Endothelial cell of umbilical vein (primary cell): Measurements from ENCODE around the gene PKHD1. TPM values are rescaled to one million over a fixed set of nuclear protein-coding genes. Genes with fewer than 3 reads are reported as not detected.

ENCODE experiments used
- BruUV-seq: library from RNA; stranded (reverse); fragments of 400-500 nt; replicated peaks from 2 replicates; lab custom pipeline; 2021; lab: Mats Ljungman, UMichigan
- CTCF ChIA-PET: fragments of 300-600, 350-600 bp; sonication (Branson Sonifier 250); formaldehyde crosslinking; loops from one replicate; lab custom pipeline; 2021; ENCODE audit warnings: antibody characterized with exemption, inconsistent platforms; lab: Charles Lee
- POLR2A ChIA-PET: fragments of 300-600, 350-600 bp; sonication (Branson Sonifier 250); formaldehyde crosslinking; loops from one replicate; lab custom pipeline; 2021; ENCODE audit warnings: antibody characterized with exemption, inconsistent platforms; lab: Charles Lee
- DNase-seq: peaks from one replicate; pipeline ENCODE4 v3.0.0-alpha.2; 2011; ENCODE audit warnings: low read depth, low spot score
- FAIRE-seq: peaks from 2 replicates; lab custom pipeline; 2011; peaks lifted over from hg19 to GRCh38; lab: Jason Lieb, UNC
- H2AFZ ChIP-seq: 2 replicates; pipeline ENCODE4 v1.6.0; 2012; ENCODE audit warnings: low read depth, low read length, control low read depth, inconsistent platforms
- H3K27ac ChIP-seq: 2 replicates; pipeline ENCODE4 v1.5.1; 2011; ENCODE audit warnings: low read depth, mild to moderate bottlenecking, control low read depth, low read length, moderate library complexity; ENCODE audit not compliant: insufficient read depth
- H3K27me3 ChIP-seq, 2 experiments: 2 replicates each; pipeline versions ENCODE4 v1.6.0 to v1.6.1; 2011; ENCODE audit warnings: low read length in 2 of 2, mixed read lengths in 1 of 2; ENCODE audit not compliant: control insufficient read depth in 2 of 2, insufficient read depth in 2 of 2
- H3K36me3 ChIP-seq, 2 experiments: 2 replicates in 1 of 2; 3 replicates in 1 of 2; pipeline ENCODE4 v1.5.1; 2011; ENCODE audit warnings: low read length in 2 of 2, mild to moderate bottlenecking in 1 of 2, moderate library complexity in 1 of 2; ENCODE audit not compliant: control insufficient read depth in 2 of 2, insufficient read depth in 2 of 2; ENCODE audit errors: extremely low read depth in 1 of 2
- H3K4me1 ChIP-seq: 3 replicates; pipeline ENCODE4 v1.5.1; 2011; ENCODE audit warnings: mild to moderate bottlenecking, low read length; ENCODE audit not compliant: control insufficient read depth, insufficient read depth; ENCODE audit errors: extremely low read depth
- H3K4me2 ChIP-seq: 2 replicates; pipeline ENCODE4 v1.6.1; 2011; ENCODE audit warnings: low read length, control low read depth, mixed read lengths; ENCODE audit not compliant: insufficient read depth
- H3K4me3 ChIP-seq, 3 experiments: fragments of 200-600 bp in 1 of 3; sonication (generic), shearing (Covaris generic) in 1 of 3; replicated peaks in 1 of 3; 2 replicates each; pipeline ENCODE4 v1.5.1; 2011 to 2016; ENCODE audit warnings: control low read depth in 3 of 3, low read length in 3 of 3, mild to moderate bottlenecking in 2 of 3, inconsistent platforms in 1 of 3, low read depth in 1 of 3, moderate library complexity in 1 of 3; ENCODE audit not compliant: insufficient read depth in 1 of 3
- H3K79me2 ChIP-seq: 2 replicates; pipeline ENCODE4 v1.6.0; 2012; ENCODE audit warnings: low read length, inconsistent platforms; ENCODE audit not compliant: control insufficient read depth, insufficient read depth
- H3K9ac ChIP-seq: replicated peaks from 2 replicates; pipeline ENCODE3; 2011; ENCODE audit warnings: low read length, control low read depth; ENCODE audit not compliant: insufficient read depth; ENCODE audit errors: extremely low read depth
- H3K9me1 ChIP-seq: replicated peaks from 3 replicates; pipeline ENCODE4 v1.6.0; 2011; ENCODE audit warnings: mild to moderate bottlenecking, low read length; ENCODE audit not compliant: control insufficient read depth, insufficient read depth; ENCODE audit errors: extremely low read depth
- H3K9me3 ChIP-seq: replicated peaks from 2 replicates; pipeline ENCODE4 v1.5.1; 2012; ENCODE audit warnings: low read length, inconsistent platforms; ENCODE audit not compliant: control insufficient read depth, insufficient read depth
- H4K20me1 ChIP-seq: replicated peaks from 2 replicates; pipeline ENCODE3; 2011; ENCODE audit warnings: mild to moderate bottlenecking, low read length; ENCODE audit not compliant: control insufficient read depth, insufficient read depth; ENCODE audit errors: extremely low read depth
- EZH2 ChIP-seq: IDR thresholded peaks from 2 replicates; pipeline ENCODE4 v1.6.1; 2012; ENCODE audit warnings: borderline replicate concordance, low read depth, mild to moderate bottlenecking, moderate library complexity, low read length, inconsistent platforms; ENCODE audit not compliant: severe bottlenecking
- FOS ChIP-seq: IDR thresholded peaks from 2 replicates; pipeline ENCODE4 v1.6.1; 2011; ENCODE audit warnings: mild to moderate bottlenecking, low read length, moderate library complexity, borderline replicate concordance; ENCODE audit not compliant: insufficient read depth
- GATA2 ChIP-seq: IDR thresholded peaks from 2 replicates; pipeline ENCODE4 v1.7.0; 2011; ENCODE audit warnings: low read depth, mild to moderate bottlenecking, moderate library complexity, mixed read lengths, low read length; ENCODE audit not compliant: insufficient read length, insufficient read depth
- JUN ChIP-seq: IDR thresholded peaks from 2 replicates; pipeline ENCODE4 v1.6.1; 2011; ENCODE audit warnings: borderline replicate concordance, low read depth; ENCODE audit not compliant: insufficient read length, insufficient read depth
- MYC ChIP-seq: IDR thresholded peaks from one replicate; pipeline ENCODE4 v1.6.1; 2011; ENCODE audit warnings: mild to moderate bottlenecking, low read depth, low read length
- POLR2A ChIP-seq: IDR thresholded peaks from 2 replicates; pipeline ENCODE4 v1.6.1; 2012; ENCODE audit warnings: low read depth, mild to moderate bottlenecking, control low read depth, low read length
- POLR2AphosphoS5 ChIP-seq: IDR thresholded peaks from 2 replicates; pipeline ENCODE4 v1.6.1; 2012; ENCODE audit warnings: low read depth, mild to moderate bottlenecking, control low read depth, low read length, moderate library complexity; ENCODE audit not compliant: insufficient read depth
- dilution Hi-C: fragments of 300-500 bp; cut with MboI; formaldehyde crosslinking; loops from one replicate; pipeline ENCODE4 v1.15.0; 2019; ENCODE audit warnings: low sequenced_read_pairs; ENCODE audit not compliant: extremely low pct_ligation_motif_present
- intact Hi-C: fragments of 100-400 bp; cut with micrococcal nuclease; formaldehyde crosslinking; loops from one replicate; pipeline ENCODE4 v1.10.0; 2022
- polyA plus RNA-seq, 4 experiments: library from polyadenylated mRNA; depleted of rRNA in 3 of 4; stranded (reverse) in 3 of 4; unstranded in 1 of 4; fragments of >200 nt; gene quantifications; 2 replicates each; pipeline versions ENCODE4 v1.2.1 to v1.2.3, GENCODE V29; 2011 to 2012; ENCODE audit warnings: missing spikeins in 1 of 4
- total RNA-seq: library from RNA; stranded (reverse); gene quantifications from 2 replicates; pipeline ENCODE4 v1.2.3, GENCODE V29; 2021
- TF ChIP-seq, protein P1 (sequence below): IDR thresholded peaks from 2 replicates; pipeline ENCODE4 v1.6.1; 2011; ENCODE audit not compliant: insufficient read depth, insufficient read length
- TF ChIP-seq, protein P2 (sequence below), 2 donors: IDR thresholded peaks; 1 replicate in 1 of 2; 2 replicates in 1 of 2; pipeline ENCODE4 v1.5.1; 2011; ENCODE audit warnings: low read length in 2 of 2, mild to moderate bottlenecking in 2 of 2, moderate library complexity in 2 of 2, control low read depth in 1 of 2, inconsistent platforms in 1 of 2, low read depth in 1 of 2; ENCODE audit not compliant: insufficient read depth in 1 of 2; ENCODE audit errors: extremely low read depth in 1 of 2

Gene PKHD1
- total and polyA plus RNA-seq, 2 donors (not counting 3 experiments of a cell fraction or from before 2014, with no cell fraction given) = not detected

DNA sequence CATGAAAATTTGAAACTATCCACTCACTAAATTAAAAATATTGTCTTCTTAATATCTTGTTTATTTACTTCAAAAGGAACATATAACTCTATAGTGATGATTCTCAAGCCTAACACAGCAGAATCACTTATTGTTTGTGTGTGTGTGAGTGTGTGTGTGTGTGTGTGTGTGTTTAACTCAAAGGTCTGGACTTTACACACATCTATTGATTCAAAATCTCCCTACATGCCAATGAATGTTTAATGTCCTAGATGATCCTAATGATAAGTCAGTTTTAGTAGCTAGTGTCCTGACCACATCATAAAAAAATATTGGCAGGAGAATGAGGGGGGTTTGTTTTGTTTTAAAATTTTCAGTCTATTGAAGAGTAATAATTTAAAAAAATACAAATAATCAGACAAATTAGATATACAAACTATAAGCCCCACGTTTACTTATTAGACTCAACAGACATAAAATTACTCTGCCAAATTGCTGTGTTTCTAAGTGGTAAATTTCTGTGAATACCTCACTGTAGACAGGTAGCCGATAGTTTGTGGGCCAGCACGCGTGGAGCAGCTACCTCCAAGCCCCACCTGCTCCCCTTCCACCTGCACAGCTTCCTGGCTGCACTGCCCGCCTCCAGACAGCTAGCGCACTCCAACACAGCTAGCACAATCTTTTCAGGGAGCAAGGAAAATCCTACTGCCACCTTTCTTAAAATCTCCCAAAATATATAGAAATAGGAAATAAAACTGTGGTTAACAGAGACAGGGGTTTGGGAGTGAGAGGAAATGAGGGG, 349.6 kb downstream of the PKHD1 start:
- dilution Hi-C loops = no loop called here
- H3K9me3 ChIP-seq = no peaks in the 10 kb centered on the region
- no peaks in the 10 kb centered on the region for H3K27me3 ChIP-seq
- no peak overlapping the region for H3K4me3 ChIP-seq
- BruUV-seq = no TSS peak
- no peaks in the 10 kb centered on the region for H3K9me1 ChIP-seq
- intact Hi-C loops = no loop called here
- no peaks in the 10 kb centered on the region for H3K4me1 ChIP-seq
- H3K27ac ChIP-seq = no peak overlapping the region
- CTCF ChIA-PET = no interaction called here
- no peak overlapping the region for H3K4me2 ChIP-seq
- DNase-seq (no peak), FAIRE-seq (no peak)
- no peak overlapping the region for H3K9ac ChIP-seq
- no peaks in the 10 kb centered on the region for H3K79me2 ChIP-seq
- no peak for TF ChIP-seq MYC
- TF ChIP-seq, protein P1, sequence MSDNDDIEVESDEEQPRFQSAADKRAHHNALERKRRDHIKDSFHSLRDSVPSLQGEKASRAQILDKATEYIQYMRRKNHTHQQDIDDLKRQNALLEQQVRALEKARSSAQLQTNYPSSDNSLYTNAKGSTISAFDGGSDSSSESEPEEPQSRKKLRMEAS = no peak
- no peak for TF ChIP-seq POLR2AphosphoS5
- TF ChIP-seq FOS = no peak
- no peak for TF ChIP-seq EZH2
- TF ChIP-seq, protein P2, sequence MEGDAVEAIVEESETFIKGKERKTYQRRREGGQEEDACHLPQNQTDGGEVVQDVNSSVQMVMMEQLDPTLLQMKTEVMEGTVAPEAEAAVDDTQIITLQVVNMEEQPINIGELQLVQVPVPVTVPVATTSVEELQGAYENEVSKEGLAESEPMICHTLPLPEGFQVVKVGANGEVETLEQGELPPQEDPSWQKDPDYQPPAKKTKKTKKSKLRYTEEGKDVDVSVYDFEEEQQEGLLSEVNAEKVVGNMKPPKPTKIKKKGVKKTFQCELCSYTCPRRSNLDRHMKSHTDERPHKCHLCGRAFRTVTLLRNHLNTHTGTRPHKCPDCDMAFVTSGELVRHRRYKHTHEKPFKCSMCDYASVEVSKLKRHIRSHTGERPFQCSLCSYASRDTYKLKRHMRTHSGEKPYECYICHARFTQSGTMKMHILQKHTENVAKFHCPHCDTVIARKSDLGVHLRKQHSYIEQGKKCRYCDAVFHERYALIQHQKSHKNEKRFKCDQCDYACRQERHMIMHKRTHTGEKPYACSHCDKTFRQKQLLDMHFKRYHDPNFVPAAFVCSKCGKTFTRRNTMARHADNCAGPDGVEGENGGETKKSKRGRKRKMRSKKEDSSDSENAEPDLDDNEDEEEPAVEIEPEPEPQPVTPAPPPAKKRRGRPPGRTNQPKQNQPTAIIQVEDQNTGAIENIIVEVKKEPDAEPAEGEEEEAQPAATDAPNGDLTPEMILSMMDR (IDR thresholded peaks at IDR 0.05; ENCODE audit: extremely low read depth in 1 of 2, insufficient read depth in 1 of 2, low read depth in 1 of 2, low read length in 2 of 2) = no peak
- TF ChIP-seq POLR2A = no peak
- no peak for TF ChIP-seq JUN
- TF ChIP-seq GATA2 = no peak
- H2AFZ ChIP-seq = no peak overlapping the region
- POLR2A ChIA-PET = no interaction called here
- no peaks in the 10 kb centered on the region for H4K20me1 ChIP-seq
- no peaks in the 10 kb centered on the region for H3K36me3 ChIP-seq
